PC-9 (cell line): Measurements from ENCODE around the gene PATJ.

Experiments
- CTCF ChIP-seq: fragments of 200-600 bp; sonication (generic); conservative IDR thresholded peaks from 2 replicates; pipeline ENCODE4 v1.6.1; 2017; ENCODE audit warnings: mixed run types, antibody characterized with exemption, mild to moderate bottlenecking, moderate library complexity
- EZH2 ChIP-seq: fragments of 200-600 bp; sonication (generic); IDR thresholded peaks from 2 replicates; pipeline ENCODE4 v1.8.0; 2017; ENCODE audit warnings: antibody characterized with exemption, low read depth

DNA sequence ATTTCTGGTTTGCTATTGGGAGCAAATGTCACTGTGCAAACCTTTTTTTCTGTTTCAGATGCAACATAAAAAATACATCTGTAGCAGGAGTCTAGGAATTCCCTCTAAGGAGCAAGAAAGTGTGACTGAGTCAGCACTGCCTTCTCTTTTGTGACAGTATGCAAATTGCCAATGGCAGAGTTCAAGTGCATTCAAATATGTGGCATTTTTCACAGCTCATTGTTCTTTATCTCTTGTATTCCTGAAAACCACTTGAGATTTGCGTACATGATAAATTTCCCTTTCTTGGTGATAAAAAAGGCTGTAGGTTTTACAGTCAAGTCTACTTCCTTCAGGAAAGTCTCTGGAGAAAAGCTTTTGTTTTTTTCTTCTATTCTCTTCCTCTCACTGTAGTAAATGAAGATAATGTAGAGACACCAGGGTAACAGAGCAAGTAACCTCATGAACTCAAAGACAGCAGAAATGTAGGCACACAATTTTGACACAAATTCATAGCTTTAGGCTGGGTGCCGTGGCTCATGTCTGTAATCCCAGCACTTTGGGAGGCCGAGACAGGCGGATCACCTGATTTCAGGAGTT is 322.6 kb downstream of the PATJ start:
- TF ChIP-seq CTCF, result no peak
- TF ChIP-seq EZH2, result no peak
